ENCODE data around the gene SLC17A9. TPM values are rescaled to one million over a fixed set of nuclear protein-coding genes. Genes with fewer than 3 reads are reported as not detected.

SLC17A9 gene
- total and polyA plus RNA-seq, 2 experiments from 2014 or later, result 11.1 to 23.2 TPM

GRCh38 chr20:62977613-62978560 is 25.4 kb downstream of the SLC17A9 start:
- Histone ChIP-seq H2AFZ (no peak overlapping the region), H3K4me2 (ENCODE audit: unreplicated experiment) (no peak overlapping the region), H3K79me2 (ENCODE audit: insufficient read depth) (no peaks in the 10 kb centered on the region), H3K9me3 (ENCODE audit: low read depth) (no peaks in the 10 kb centered on the region), H4K20me1 (ENCODE audit: insufficient read depth) (no peaks in the 10 kb centered on the region), H3K9me2 (ENCODE audit: insufficient read depth) (no peaks in the 10 kb centered on the region), H3K27me3 (replicated peaks; ENCODE audit: insufficient read depth) (peaks cover 51% of the 10 kb centered on the region), H3K36me3 (ENCODE audit: low read depth) (no peaks in the 10 kb centered on the region), H3K4me3 (no peak overlapping the region), H3F3A (ENCODE audit: insufficient read depth) (no peaks in the 10 kb centered on the region), H3K27ac (no peak overlapping the region), H3K4me1 (ENCODE audit: insufficient read depth) (no peaks in the 10 kb centered on the region), H3K9ac (no peak overlapping the region)
- no peak for TF ChIP-seq EZH2 (IDR thresholded peaks at IDR 0.05; ENCODE audit: insufficient read depth, poor library complexity, severe bottlenecking)
- no peak for TF ChIP-seq EZH2phosphoT487 (IDR thresholded peaks at IDR 0.05; ENCODE audit: insufficient read depth, low read depth)
- no peak for DNase-seq
- WGBS, 2 experiments (ENCODE audit: low coverage in 1 of 2, low lambda C conversion rate in 2 of 2, missing lambda C conversion rate in 2 of 2), result 61% methylated on average over 36 to 38 of the region's 38 CpGs
- in situ Hi-C loops (cut with MboI), result no loop called here

GRCh38 chr20:62978561-62978943 is 26.0 kb downstream of the SLC17A9 start:
- DNase-seq, result no peak
- no peaks in the 10 kb centered on the region for H3K36me3 ChIP-seq (ENCODE audit: low read depth)
- no peak overlapping the region for H3K9ac ChIP-seq
- H3K79me2 ChIP-seq (ENCODE audit: insufficient read depth), result no peaks in the 10 kb centered on the region
- no peak for TF ChIP-seq EZH2phosphoT487 (IDR thresholded peaks at IDR 0.05; ENCODE audit: insufficient read depth, low read depth)
- no peak for TF ChIP-seq EZH2 (IDR thresholded peaks at IDR 0.05; ENCODE audit: insufficient read depth, poor library complexity, severe bottlenecking)
- H3K9me3 ChIP-seq (ENCODE audit: low read depth), result no peaks in the 10 kb centered on the region
- H3K4me2 ChIP-seq (ENCODE audit: unreplicated experiment), result no peak overlapping the region
- peaks cover 48% of the 10 kb centered on the region for H3K27me3 ChIP-seq (replicated peaks; ENCODE audit: insufficient read depth)
- no peak overlapping the region for H3K4me3 ChIP-seq
- in situ Hi-C loops (cut with MboI), result no loop called here
- no peaks in the 10 kb centered on the region for H4K20me1 ChIP-seq (ENCODE audit: insufficient read depth)
- no peaks in the 10 kb centered on the region for H3F3A ChIP-seq (ENCODE audit: insufficient read depth)
- H3K4me1 ChIP-seq (ENCODE audit: insufficient read depth), result no peaks in the 10 kb centered on the region
- WGBS, 2 experiments (ENCODE audit: low coverage in 1 of 2, low lambda C conversion rate in 2 of 2, missing lambda C conversion rate in 2 of 2), result 36 to 44% methylated on average over 11 to 12 of the region's 13 CpGs
- H2AFZ ChIP-seq, result no peak overlapping the region
- no peak overlapping the region for H3K27ac ChIP-seq
- H3K9me2 ChIP-seq (ENCODE audit: insufficient read depth), result no peaks in the 10 kb centered on the region

GRCh38 chr20:62979310-62979709 is 26.8 kb downstream of the SLC17A9 start:
- Histone ChIP-seq H3K36me3 (ENCODE audit: low read depth) (no peaks in the 10 kb centered on the region), H3K4me1 (ENCODE audit: insufficient read depth) (no peaks in the 10 kb centered on the region), H3K4me3 (no peak overlapping the region), H3K4me2 (ENCODE audit: unreplicated experiment) (no peak overlapping the region), H3K79me2 (ENCODE audit: insufficient read depth) (no peaks in the 10 kb centered on the region), H3F3A (ENCODE audit: insufficient read depth) (no peaks in the 10 kb centered on the region), H3K9me3 (ENCODE audit: low read depth) (no peaks in the 10 kb centered on the region), H2AFZ (no peak overlapping the region), H3K9me2 (ENCODE audit: insufficient read depth) (no peaks in the 10 kb centered on the region), H3K9ac (no peak overlapping the region), H3K27ac (no peak overlapping the region), H4K20me1 (ENCODE audit: insufficient read depth) (no peaks in the 10 kb centered on the region), H3K27me3 (replicated peaks; ENCODE audit: insufficient read depth) (peaks cover 40% of the 10 kb centered on the region)
- 68% methylated on average over 14 of the region's 14 CpGs for WGBS, 2 experiments (ENCODE audit: low coverage in 1 of 2, low lambda C conversion rate in 2 of 2, missing lambda C conversion rate in 2 of 2)
- DNase-seq, result no peak
- in situ Hi-C loops (cut with MboI), result no loop called here
- TF ChIP-seq EZH2 (IDR thresholded peaks at IDR 0.05; ENCODE audit: insufficient read depth, poor library complexity, severe bottlenecking) (no peak), EZH2phosphoT487 (IDR thresholded peaks at IDR 0.05; ENCODE audit: insufficient read depth, low read depth) (no peak)

DNA sequence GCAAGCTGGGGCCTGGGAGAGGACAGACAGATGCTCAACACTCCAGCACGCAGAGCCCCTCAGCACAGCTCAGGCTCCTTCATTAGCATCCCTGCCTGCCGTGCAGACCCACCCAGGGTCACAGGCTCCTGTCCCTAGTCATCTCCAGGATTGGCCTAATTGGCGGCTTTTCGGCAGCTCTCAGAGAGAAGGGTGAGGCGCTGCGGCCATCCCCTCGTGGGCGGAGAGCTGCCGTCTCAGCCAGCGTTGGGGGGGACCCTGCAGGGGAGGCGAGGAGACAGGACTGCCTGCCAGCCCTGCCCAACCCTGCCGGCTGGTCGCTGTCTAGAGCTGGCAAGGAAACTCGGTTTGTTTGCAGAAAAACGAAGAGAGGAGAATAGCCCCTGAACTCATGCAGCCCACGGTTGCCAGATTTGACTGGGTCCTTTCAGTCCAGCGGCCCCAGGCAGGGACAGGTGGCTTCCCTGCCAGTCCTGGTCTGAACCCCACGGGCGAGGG is 27.4 kb downstream of the SLC17A9 start:
- no peaks in the 10 kb centered on the region for H3K4me1 ChIP-seq (ENCODE audit: insufficient read depth)
- WGBS, 2 experiments (ENCODE audit: low coverage in 1 of 2, low lambda C conversion rate in 2 of 2, missing lambda C conversion rate in 2 of 2), result 2 to 4% methylated on average over 18 to 19 of the region's 19 CpGs
- no peak overlapping the region for H3K4me3 ChIP-seq
- no peak overlapping the region for H3K4me2 ChIP-seq (ENCODE audit: unreplicated experiment)
- no peak for TF ChIP-seq EZH2phosphoT487 (IDR thresholded peaks at IDR 0.05; ENCODE audit: insufficient read depth, low read depth)
- H3K27ac ChIP-seq, result no peak overlapping the region
- H3K9me3 ChIP-seq (ENCODE audit: low read depth), result no peaks in the 10 kb centered on the region
- DNase-seq, result no peak
- H2AFZ ChIP-seq, result no peak overlapping the region
- H4K20me1 ChIP-seq (ENCODE audit: insufficient read depth), result no peaks in the 10 kb centered on the region
- H3K36me3 ChIP-seq (ENCODE audit: low read depth), result no peaks in the 10 kb centered on the region
- peaks cover 37% of the 10 kb centered on the region for H3K27me3 ChIP-seq (replicated peaks; ENCODE audit: insufficient read depth)
- in situ Hi-C loops (cut with MboI), result no loop called here
- H3F3A ChIP-seq (ENCODE audit: insufficient read depth), result no peaks in the 10 kb centered on the region
- no peaks in the 10 kb centered on the region for H3K9me2 ChIP-seq (ENCODE audit: insufficient read depth)
- H3K79me2 ChIP-seq (ENCODE audit: insufficient read depth), result no peaks in the 10 kb centered on the region
- H3K9ac ChIP-seq, result no peak overlapping the region
